Gastroesophageal sphincter (tissue), 3 donors: ENCODE data around the gene KCMF1.

Experiments used
- CTCF ChIP-seq, 4 experiments: fragments of 200-600 bp in 2 of 4; fragments of 450-650 bp in 2 of 4; sonication (generic) in 1 of 4; IDR thresholded peaks; one replicate each; pipeline ENCODE4 v1.5.1; 2017 to 2019; ENCODE audit warnings: antibody characterized with exemption in 4 of 4, mild to moderate bottlenecking in 2 of 4, moderate library complexity in 2 of 4
- EP300 ChIP-seq: sonication (generic); formaldehyde crosslinking; IDR thresholded peaks from one replicate; pipeline ENCODE4 v1.6.1; 2017; ENCODE audit warnings: antibody characterized with exemption, mild to moderate bottlenecking
- POLR2A ChIP-seq, 2 donors: fragments of 450-650 bp; IDR thresholded peaks; one replicate each; pipeline ENCODE4 v1.6.1; 2017; ENCODE audit warnings: antibody characterized with exemption in 2 of 2, mild to moderate bottlenecking in 2 of 2, moderate library complexity in 1 of 2

DNA sequence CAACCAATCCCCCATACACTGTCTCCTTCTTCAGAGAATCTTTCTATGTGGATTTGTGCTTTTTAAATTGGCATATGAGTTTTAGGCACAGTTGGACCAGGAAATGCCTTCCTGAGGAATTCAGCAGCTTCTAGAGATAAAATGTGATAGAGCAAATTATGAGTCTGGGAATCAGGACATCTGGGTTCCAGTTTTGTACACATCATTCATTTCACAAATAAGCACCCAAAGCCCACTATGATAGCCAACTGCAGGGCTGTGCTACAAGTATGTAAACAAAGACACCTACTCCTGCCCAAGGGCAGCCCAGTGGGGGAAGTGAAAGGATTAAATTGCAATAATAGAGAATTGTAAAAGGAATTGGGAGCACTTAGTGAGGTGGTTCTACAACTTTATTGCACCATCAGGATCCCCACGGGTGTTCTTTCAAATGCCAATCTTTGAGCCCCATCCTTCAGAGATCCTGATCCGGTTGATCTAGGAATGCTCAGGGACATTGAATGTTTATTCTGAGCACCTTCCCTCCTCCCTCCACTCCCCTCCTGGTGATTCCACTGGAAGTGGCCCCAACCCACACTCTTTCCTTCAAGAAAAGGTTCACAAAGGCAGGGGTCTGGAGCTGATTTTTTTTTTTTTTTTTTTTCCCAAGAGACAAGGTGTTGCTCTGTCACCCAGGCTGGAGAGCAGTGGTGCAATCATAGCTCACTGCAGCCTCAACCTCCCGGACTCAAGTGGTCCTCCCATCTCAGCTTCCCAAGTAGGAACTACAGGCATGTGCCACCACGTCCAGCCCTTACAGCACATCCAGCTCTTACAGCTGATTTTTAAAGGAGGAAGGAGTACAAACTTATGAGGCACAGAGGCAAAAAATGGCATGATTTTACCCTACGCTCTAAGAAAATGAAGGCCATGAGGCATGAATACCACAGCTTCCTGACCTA lies 11.1 kb upstream of the KCMF1 start:
- TF ChIP-seq CTCF (IDR thresholded peaks at IDR 0.05) (no peak), EP300 (no peak), POLR2A (IDR thresholded peaks at IDR 0.05) (no peak)
